Fibroblast of lung (primary cell): ENCODE measurements around the gene MROH7. TPM values are rescaled to one million over a fixed set of nuclear protein-coding genes. Genes with fewer than 3 reads are reported as not detected.

Source experiments
- DNase-seq, 2 donors: peaks; one replicate each; pipeline versions ENCODE4 v3.0.0 to v3.0.0-alpha.2; 2010; ENCODE audit warnings: low read depth in 2 of 2
- H2AFZ ChIP-seq: 2 replicates; pipeline ENCODE4 v1.5.1; 2012; ENCODE audit warnings: low read length, control low read depth, inconsistent platforms
- H3K27ac ChIP-seq: 2 replicates; pipeline ENCODE4 v1.5.1; 2011; ENCODE audit warnings: low read length, control low read depth; ENCODE audit not compliant: insufficient read depth
- H3K27me3 ChIP-seq: 2 replicates; pipeline ENCODE4 v1.5.1; 2011; ENCODE audit warnings: mild to moderate bottlenecking, low read length; ENCODE audit not compliant: control insufficient read depth, insufficient read depth
- H3K36me3 ChIP-seq: 2 replicates; pipeline ENCODE4 v1.5.1; 2011; ENCODE audit warnings: low read length; ENCODE audit not compliant: control insufficient read depth, insufficient read depth
- H3K4me1 ChIP-seq: 2 replicates; pipeline ENCODE4 v1.5.1; 2011; ENCODE audit warnings: low read length; ENCODE audit not compliant: control insufficient read depth, insufficient read depth; ENCODE audit errors: extremely low read depth
- H3K4me2 ChIP-seq: 2 replicates; pipeline ENCODE4 v1.5.1; 2011; ENCODE audit warnings: low read length, control low read depth; ENCODE audit not compliant: insufficient read depth; ENCODE audit errors: extremely low read depth
- H3K4me3 ChIP-seq, 4 experiments: fragments of 200-600 bp in 1 of 4; sonication (generic) in 1 of 4; replicated peaks in 1 of 4; 2 replicates each; pipeline ENCODE4 v1.5.1; 2011 to 2016; ENCODE audit warnings: low read length in 4 of 4, low read depth in 3 of 4, mild to moderate bottlenecking in 3 of 4, control low read depth in 2 of 4, inconsistent platforms in 1 of 4, mixed read lengths in 1 of 4; ENCODE audit not compliant: insufficient read depth in 1 of 4; ENCODE audit errors: control extremely low read depth in 1 of 4
- H3K79me2 ChIP-seq: 2 replicates; pipeline ENCODE4 v1.5.1; 2012; ENCODE audit warnings: mild to moderate bottlenecking, low read length, inconsistent platforms; ENCODE audit not compliant: control insufficient read depth, insufficient read depth
- H3K9ac ChIP-seq: 2 replicates; pipeline ENCODE4 v1.5.1; 2011; ENCODE audit warnings: mild to moderate bottlenecking, low read length, control low read depth; ENCODE audit not compliant: insufficient read depth
- H3K9me3 ChIP-seq: 2 replicates; pipeline ENCODE4 v1.5.1; 2012; ENCODE audit warnings: low read depth, low read length; ENCODE audit not compliant: control insufficient read depth, insufficient read depth
- H4K20me1 ChIP-seq: 2 replicates; pipeline ENCODE4 v1.5.1; 2011; ENCODE audit warnings: low read length; ENCODE audit not compliant: control insufficient read depth, insufficient read depth; ENCODE audit errors: extremely low read depth
- EZH2 ChIP-seq: IDR thresholded peaks from 2 replicates; pipeline ENCODE4 v1.5.1; 2012; ENCODE audit warnings: low read length, control low read depth, mild to moderate bottlenecking; ENCODE audit errors: missing control alignments
- polyA plus RNA-seq, 2 donors: library from polyadenylated mRNA; depleted of rRNA in 1 of 2; stranded (reverse) in 1 of 2; unstranded in 1 of 2; fragments of >200 nt; gene quantifications; 2 replicates each; pipeline ENCODE4 v1.2.1, GENCODE V29; 2011 to 2012; ENCODE audit warnings: missing spikeins in 1 of 2
- total RNA-seq: library from RNA; depleted of rRNA; stranded (reverse); fragments of >200 nt; gene quantifications from 2 replicates; pipeline ENCODE4 v1.2.1, GENCODE V29; 2014
- TF ChIP-seq, protein P1 (sequence below), 2 donors: IDR thresholded peaks in 1 of 2; conservative IDR thresholded peaks in 1 of 2; 1 replicate in 1 of 2; 2 replicates in 1 of 2; pipeline ENCODE4 v1.5.1; 2011 to 2012; ENCODE audit warnings: low read length in 2 of 2, control low read depth in 1 of 2, inconsistent platforms in 1 of 2, low read depth in 1 of 2, mild to moderate bottlenecking in 1 of 2

MROH7 gene
- total and polyA plus RNA-seq, 2 donors (not counting 1 experiment from before 2014, with no cell fraction given), result 0.01 to 0.33 TPM

DNA sequence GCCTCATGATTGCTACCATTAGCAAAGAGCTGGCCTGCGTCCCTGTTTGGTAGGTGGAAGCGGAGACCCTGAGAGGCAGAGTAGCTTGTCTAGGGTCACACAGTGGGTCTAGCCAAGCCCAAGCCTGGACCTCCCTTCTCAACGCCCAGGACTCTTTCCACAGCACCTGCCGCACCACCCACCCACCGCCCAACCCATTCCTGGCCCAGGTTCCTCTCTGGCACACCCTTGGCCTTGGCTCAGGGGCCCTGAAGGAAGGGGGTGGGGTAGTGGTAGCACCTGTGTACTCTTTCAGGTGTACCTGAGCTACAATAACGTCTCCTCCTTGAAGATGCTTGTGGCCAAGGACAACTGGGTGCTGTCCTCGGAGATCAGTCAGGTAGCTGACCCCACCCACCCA, 37.5 kb upstream of the MROH7 start:
- TF ChIP-seq EZH2, result no peak
- TF ChIP-seq, protein P1, sequence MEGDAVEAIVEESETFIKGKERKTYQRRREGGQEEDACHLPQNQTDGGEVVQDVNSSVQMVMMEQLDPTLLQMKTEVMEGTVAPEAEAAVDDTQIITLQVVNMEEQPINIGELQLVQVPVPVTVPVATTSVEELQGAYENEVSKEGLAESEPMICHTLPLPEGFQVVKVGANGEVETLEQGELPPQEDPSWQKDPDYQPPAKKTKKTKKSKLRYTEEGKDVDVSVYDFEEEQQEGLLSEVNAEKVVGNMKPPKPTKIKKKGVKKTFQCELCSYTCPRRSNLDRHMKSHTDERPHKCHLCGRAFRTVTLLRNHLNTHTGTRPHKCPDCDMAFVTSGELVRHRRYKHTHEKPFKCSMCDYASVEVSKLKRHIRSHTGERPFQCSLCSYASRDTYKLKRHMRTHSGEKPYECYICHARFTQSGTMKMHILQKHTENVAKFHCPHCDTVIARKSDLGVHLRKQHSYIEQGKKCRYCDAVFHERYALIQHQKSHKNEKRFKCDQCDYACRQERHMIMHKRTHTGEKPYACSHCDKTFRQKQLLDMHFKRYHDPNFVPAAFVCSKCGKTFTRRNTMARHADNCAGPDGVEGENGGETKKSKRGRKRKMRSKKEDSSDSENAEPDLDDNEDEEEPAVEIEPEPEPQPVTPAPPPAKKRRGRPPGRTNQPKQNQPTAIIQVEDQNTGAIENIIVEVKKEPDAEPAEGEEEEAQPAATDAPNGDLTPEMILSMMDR (conservative IDR thresholded peaks at IDR 0.05 in 1 of 2, IDR thresholded peaks at IDR 0.05 in 1 of 2; ENCODE audit: low read depth in 1 of 2, low read length in 2 of 2), result no peak
- DNase-seq, result no peak
- Histone ChIP-seq H3K4me3 (no peak overlapping the region), H2AFZ (no peak overlapping the region), H3K79me2 (no peaks in the 10 kb centered on the region), H3K4me2 (no peak overlapping the region), H3K27me3 (no peaks in the 10 kb centered on the region), H3K4me1 (no peaks in the 10 kb centered on the region), H3K9ac (no peak overlapping the region), H3K36me3 (no peaks in the 10 kb centered on the region), H4K20me1 (no peaks in the 10 kb centered on the region), H3K9me3 (no peaks in the 10 kb centered on the region), H3K27ac (no peak overlapping the region)

DNA sequence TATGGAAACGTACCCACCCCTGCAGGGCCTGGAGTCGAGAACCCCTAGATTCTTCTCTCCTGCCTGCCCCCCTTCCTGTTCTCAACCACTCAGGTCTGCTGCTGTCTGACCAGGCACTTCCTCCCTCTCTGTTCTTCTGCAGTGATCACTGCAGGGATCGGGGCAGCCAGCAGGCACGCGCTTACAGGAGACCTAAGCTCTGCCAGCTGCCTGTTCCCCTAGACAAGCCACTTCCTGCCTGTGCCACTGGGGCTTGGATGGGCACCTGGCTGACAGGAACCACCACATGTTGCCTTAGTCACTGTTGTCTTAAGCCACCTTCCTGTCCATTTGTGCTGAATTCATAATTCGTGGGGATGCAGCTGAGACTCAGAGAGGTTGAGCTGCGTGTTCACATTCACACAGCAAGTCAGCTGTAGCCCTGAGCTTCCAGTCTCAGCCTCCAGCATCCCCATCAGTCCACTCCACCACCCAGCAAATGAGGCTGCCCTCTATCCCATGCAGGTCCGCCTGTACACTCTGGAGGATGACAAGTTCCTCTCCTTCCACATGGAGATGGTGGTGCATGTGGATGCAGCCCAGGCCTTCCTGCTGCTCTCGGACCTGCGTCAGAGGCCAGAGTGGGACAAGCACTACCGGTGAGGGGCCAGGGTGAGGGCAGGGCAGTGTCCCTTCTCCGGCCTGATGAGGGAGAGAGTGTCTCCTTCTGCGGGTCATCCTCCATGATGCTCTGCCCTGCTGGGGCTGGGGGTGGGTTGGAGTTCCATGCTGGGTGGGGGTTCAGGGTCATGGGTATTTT, 36.8 kb upstream of the MROH7 start:
- no peak for DNase-seq
- Histone ChIP-seq H3K27ac (no peak overlapping the region), H2AFZ (no peak overlapping the region), H4K20me1 (no peaks in the 10 kb centered on the region), H3K27me3 (no peaks in the 10 kb centered on the region), H3K36me3 (no peaks in the 10 kb centered on the region), H3K79me2 (no peaks in the 10 kb centered on the region), H3K4me1 (no peaks in the 10 kb centered on the region), H3K9me3 (no peaks in the 10 kb centered on the region), H3K4me3 (no peak overlapping the region), H3K9ac (no peak overlapping the region), H3K4me2 (no peak overlapping the region)
- TF ChIP-seq, protein P1 (conservative IDR thresholded peaks at IDR 0.05 in 1 of 2, IDR thresholded peaks at IDR 0.05 in 1 of 2; ENCODE audit: low read depth in 1 of 2, low read length in 2 of 2), result no peak
- TF ChIP-seq EZH2, result no peak

DNA sequence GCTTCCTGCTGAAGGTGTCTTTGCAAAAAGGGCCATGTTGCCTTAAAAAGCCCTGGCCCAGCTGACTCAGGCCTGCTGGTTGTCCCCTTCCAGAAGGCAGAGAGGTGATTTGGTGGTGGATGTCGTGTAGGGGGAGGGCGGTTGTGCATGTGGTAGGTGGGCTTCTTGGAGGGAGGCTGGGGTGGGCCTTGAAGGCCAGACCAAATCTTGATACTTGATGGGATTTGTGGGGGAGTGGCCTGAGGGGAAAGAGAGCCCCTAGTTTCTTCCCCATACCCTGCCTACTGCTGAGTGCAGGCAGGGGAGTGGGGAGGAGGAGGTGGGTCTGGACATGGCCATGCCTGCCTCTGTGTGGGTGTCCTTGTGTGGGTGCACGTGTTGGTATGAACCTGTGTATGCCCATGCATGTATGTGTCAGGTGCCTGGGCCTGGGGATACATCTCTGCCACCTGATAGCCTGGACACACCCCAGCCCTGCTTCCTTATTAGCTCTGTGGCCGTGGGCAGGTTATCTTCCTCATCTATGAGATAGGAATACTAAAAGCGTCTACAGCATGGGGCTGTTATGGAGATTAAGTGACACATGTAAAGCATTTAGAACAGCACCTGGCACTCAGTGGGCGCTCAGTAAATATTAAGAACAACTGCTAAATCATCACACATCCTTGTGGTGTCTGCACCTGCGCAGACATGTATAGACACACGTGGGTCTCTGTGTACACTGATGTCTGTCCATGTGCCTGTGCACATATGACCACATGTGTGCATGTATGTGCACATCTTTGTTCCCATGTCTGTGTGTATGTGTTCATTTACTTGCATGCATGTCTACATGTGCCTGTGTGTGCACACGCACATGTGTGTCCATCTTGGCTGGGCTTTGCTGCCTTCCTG, 35.2 kb upstream of the MROH7 start:
- H3K36me3 ChIP-seq, result no peaks in the 10 kb centered on the region
- H4K20me1 ChIP-seq, result no peaks in the 10 kb centered on the region
- H3K4me2 ChIP-seq, result no peak overlapping the region
- no peaks in the 10 kb centered on the region for H3K27me3 ChIP-seq
- no peak overlapping the region for H3K4me3 ChIP-seq
- H2AFZ ChIP-seq, result no peak overlapping the region
- H3K9ac ChIP-seq, result no peak overlapping the region
- H3K79me2 ChIP-seq, result no peaks in the 10 kb centered on the region
- no peak overlapping the region for H3K27ac ChIP-seq
- TF ChIP-seq, protein P1 (conservative IDR thresholded peaks at IDR 0.05 in 1 of 2, IDR thresholded peaks at IDR 0.05 in 1 of 2; ENCODE audit: low read depth in 1 of 2, low read length in 2 of 2), result no peak
- TF ChIP-seq EZH2, result no peak
- H3K4me1 ChIP-seq, result no peaks in the 10 kb centered on the region
- H3K9me3 ChIP-seq, result no peaks in the 10 kb centered on the region
- DNase-seq, result no peak
